ENCODE data around the gene GABRR2. TPM values are rescaled to one million over a fixed set of nuclear protein-coding genes. Genes with fewer than 3 reads are reported as not detected.
A peak's percentile ranks its signal among the peaks of the same experiment; 100 is the strongest.

The GABRR2 gene
- total and polyA plus RNA-seq, 7 experiments from 2014 or later: 0.40 to 1.9 (median 1.5) TPM; not detected in 2

- H3K36me3 ChIP-seq (ENCODE audit: control insufficient read depth in 2 of 3, insufficient read depth in 3 of 3, low read length in 3 of 3): peaks cover 0 to 7% (median 0%) of the 10 kb centered on the region in 3 experiments
- Mint-ChIP-seq H3K36me3 (peaks cover 0 to 24% (median 0%) of the 10 kb centered on the region in 5 donors), H3K4me3 (peak within 1 kb of the TSS; percentile 96 to 100 (median 98)), H3K4me1 (peaks cover 44 to 81% (median 72%) of the 10 kb centered on the region in 7 donors), H3K9me3 (no peaks in the 10 kb centered on the region), H3K27me3 (no peaks in the 10 kb centered on the region), H3K27ac (peak within 1 kb of the TSS; percentile 95 to 98 (median 97))
- POLR2A ChIA-PET: interaction anchor here (0.6 to 7.7 kb wide), 11 partner anchors 8 to 918 kb away, joined by 3 to 90 read pairs (median 3); partner anchors contain the start of genes PNRC1, RNGTT and RRAGD
- H3K27ac ChIP-seq (ENCODE audit: low read depth, low read length): peak within 1 kb of the TSS; percentile 88
- intact Hi-C loops (cut with micrococcal nuclease): loop anchor here (1.0 to 10.0 kb wide), 15 partner anchors 12 to 1948 kb away; partner anchors contain the start of genes LYRM2 (in 2 of the 2), PM20D2 (in 2 of the 2), RNGTT (in 2 of the 2) and AKIRIN2 (in 1 of the 2)
- CTCF ChIA-PET: interaction anchor here (1.4 to 3.9 kb wide), 4 partner anchors 10 to 273 kb away, joined by 4 to 16 read pairs (median 7); partner anchors contain the start of gene PNRC1
- H3K9me3 ChIP-seq (ENCODE audit: control insufficient read depth in 2 of 3, low read length in 3 of 3): no peaks in the 10 kb centered on the region
- no peaks in the 10 kb centered on the region for H3K27me3 ChIP-seq (ENCODE audit: control insufficient read depth in 2 of 2, insufficient read depth in 2 of 2, low read length in 2 of 2)
- ATAC-seq: peak; percentile 89
- peak within 1 kb of the TSS; percentile 67 for H3K4me3 ChIP-seq (ENCODE audit: low read length)
- peak; percentile 34 to 87 (median 61) for DNase-seq
- peaks cover 27 to 30% of the 10 kb centered on the region in 2 donors for H3K4me1 ChIP-seq (ENCODE audit: control insufficient read depth in 2 of 2, insufficient read depth in 2 of 2, low read length in 2 of 2)
Measured at GRCh38 chr6:89352278-89353117, 37.4 kb upstream of the GABRR2 start, which contains the start of gene UBE2J1. TSS of gene UBE2J1 (minus strand) at chr6:89352722. CDS start at chr6:89352569, 153 bp downstream.

GRCh38 chr6:89351671-89352277 lies 36.7 kb upstream of the GABRR2 start:
- ATAC-seq: no peak
- Mint-ChIP-seq H3K4me3 (peak overlapping the region; percentile 96 to 100 (median 98)), H3K9me3 (no peaks in the 10 kb centered on the region), H3K36me3 (peaks cover 0 to 24% (median 0%) of the 10 kb centered on the region in 5 donors), H3K27ac (peak overlapping the region; percentile 95 to 98 (median 97)), H3K27me3 (no peaks in the 10 kb centered on the region), H3K4me1 (peaks cover 40 to 78% (median 69%) of the 10 kb centered on the region in 7 donors)
- peaks cover 23 to 26% of the 10 kb centered on the region in 2 donors for H3K4me1 ChIP-seq (ENCODE audit: control insufficient read depth in 2 of 2, insufficient read depth in 2 of 2, low read length in 2 of 2)
- intact Hi-C loops (cut with micrococcal nuclease): loop anchor here (1.0 to 10.0 kb wide), 17 partner anchors 13 to 1947 kb away; partner anchors contain the start of genes CASP8AP2 (in 2 of the 2), PM20D2 (in 2 of the 2), RNGTT (in 2 of the 2) and AKIRIN2 (in 1 of the 2)
- H3K27me3 ChIP-seq (ENCODE audit: control insufficient read depth in 2 of 2, insufficient read depth in 2 of 2, low read length in 2 of 2): no peaks in the 10 kb centered on the region
- ChIA-PET CTCF (interaction anchor here (1.4 to 3.9 kb wide), 4 partner anchors 9 to 272 kb away, joined by 4 to 16 read pairs (median 7); partner anchors contain the start of gene PNRC1), POLR2A (interaction anchor here (1.1 to 7.7 kb wide), 8 partner anchors 9 to 389 kb away, joined by 3 to 90 read pairs (median 4); partner anchors contain the start of genes LYRM2, PNRC1, RNGTT and RRAGD)
- peak in 1 of 9 donors; percentile 23 for DNase-seq
- H3K9me3 ChIP-seq (ENCODE audit: control insufficient read depth in 2 of 3, low read length in 3 of 3): no peaks in the 10 kb centered on the region
- H3K4me3 ChIP-seq (ENCODE audit: low read length): peak overlapping the region; percentile 67
- H3K36me3 ChIP-seq (ENCODE audit: control insufficient read depth in 2 of 3, insufficient read depth in 3 of 3, low read length in 3 of 3): peaks cover 0 to 7% (median 0%) of the 10 kb centered on the region in 3 experiments
- H3K27ac ChIP-seq (ENCODE audit: low read depth, low read length): peak overlapping the region; percentile 88

GRCh38 chr6:89350281-89350966 lies 35.3 kb upstream of the GABRR2 start:
- Mint-ChIP-seq H3K4me3 (peak overlapping the region; percentile 96 to 100 (median 98)), H3K4me1 (peaks cover 46 to 78% (median 68%) of the 10 kb centered on the region in 7 donors), H3K27ac (peak overlapping the region; percentile 95 to 98 (median 97)), H3K27me3 (no peaks in the 10 kb centered on the region), H3K9me3 (no peaks in the 10 kb centered on the region), H3K36me3 (peaks cover 0 to 24% (median 3%) of the 10 kb centered on the region in 5 donors)
- H3K27ac ChIP-seq (ENCODE audit: low read depth, low read length): peak overlapping the region; percentile 49
- DNase-seq (peak in 4 of 9 donors; percentile 22 to 41 (median 30)), ATAC-seq (peak; percentile 43)
- ChIA-PET CTCF (interaction anchor here (0.8 to 3.9 kb wide), 4 partner anchors 8 to 367 kb away, joined by 3 to 16 read pairs (median 8); no protein-coding TSS in a partner anchor), POLR2A (interaction anchor here (0.6 to 7.7 kb wide), 9 partner anchors 10 to 1242 kb away, joined by 3 to 90 read pairs (median 4); partner anchors contain the start of genes LYRM2 and PNRC1)
- intact Hi-C loops (cut with micrococcal nuclease): loop anchor here (1.0 to 10.0 kb wide), 8 partner anchors 52 to 1946 kb away; partner anchors contain the start of genes CASP8AP2 (in 2 of the 2), AKIRIN2 (in 1 of the 2), CFAP206 (in 1 of the 2) and MAP3K7 (in 1 of the 2)
- H3K9me3 ChIP-seq (ENCODE audit: control insufficient read depth in 2 of 3, low read length in 3 of 3): no peaks in the 10 kb centered on the region
- H3K27me3 ChIP-seq (ENCODE audit: control insufficient read depth in 2 of 2, insufficient read depth in 2 of 2, low read length in 2 of 2): no peaks in the 10 kb centered on the region
- peak overlapping the region; percentile 42 for H3K4me3 ChIP-seq (ENCODE audit: low read length)
- peaks cover 15 to 23% of the 10 kb centered on the region in 2 donors for H3K4me1 ChIP-seq (ENCODE audit: control insufficient read depth in 2 of 2, insufficient read depth in 2 of 2, low read length in 2 of 2)
- H3K36me3 ChIP-seq (ENCODE audit: control insufficient read depth in 2 of 3, insufficient read depth in 3 of 3, low read length in 3 of 3): peaks cover 0 to 7% (median 0%) of the 10 kb centered on the region in 3 experiments

- ChIA-PET CTCF (no interaction called here), POLR2A (interaction anchor here (1.4 to 7.7 kb wide), 2 partner anchors 8 to 267 kb away, joined by 4 to 90 read pairs; partner anchors contain the start of gene PNRC1)
- intact Hi-C loops (cut with micrococcal nuclease): no loop called here
- Histone ChIP-seq H3K27ac (ENCODE audit: low read depth, low read length) (no peak overlapping the region), H3K4me3 (ENCODE audit: low read length) (no peak overlapping the region), H3K9me3 (ENCODE audit: control insufficient read depth in 2 of 3, low read length in 3 of 3) (no peaks in the 10 kb centered on the region), H3K27me3 (ENCODE audit: control insufficient read depth in 2 of 2, insufficient read depth in 2 of 2, low read length in 2 of 2) (no peaks in the 10 kb centered on the region), H3K4me1 (ENCODE audit: control insufficient read depth in 2 of 2, insufficient read depth in 2 of 2, low read length in 2 of 2) (peaks cover 15 to 19% of the 10 kb centered on the region in 2 donors), H3K36me3 (ENCODE audit: control insufficient read depth in 2 of 3, insufficient read depth in 3 of 3, low read length in 3 of 3) (peaks cover 0 to 7% (median 0%) of the 10 kb centered on the region in 3 experiments)
- peaks cover 44 to 77% (median 67%) of the 10 kb centered on the region in 7 donors for H3K4me1 Mint-ChIP-seq
- no peak for DNase-seq
- H3K36me3 Mint-ChIP-seq: peaks cover 0 to 23% (median 3%) of the 10 kb centered on the region in 5 donors
- peak overlapping the region in 1 of 10 donors; percentile 98 for H3K4me3 Mint-ChIP-seq
- no peaks in the 10 kb centered on the region for H3K9me3 Mint-ChIP-seq
- H3K27me3 Mint-ChIP-seq: no peaks in the 10 kb centered on the region
- H3K27ac Mint-ChIP-seq: peak overlapping the region in 8 of 9 donors; percentile 61 to 98 (median 97)
- ATAC-seq: no peak
Measured at GRCh38 chr6:89348372-89348771, 33.3 kb upstream of the GABRR2 start.

GRCh38 chr6:89347825-89348224 lies 32.7 kb upstream of the GABRR2 start:
- Mint-ChIP-seq H3K27ac (peak overlapping the region in 8 of 9 donors; percentile 61 to 98 (median 93)), H3K36me3 (peaks cover 0 to 23% (median 3%) of the 10 kb centered on the region in 5 donors), H3K9me3 (no peaks in the 10 kb centered on the region), H3K4me3 (no peak overlapping the region), H3K4me1 (peaks cover 42 to 75% (median 67%) of the 10 kb centered on the region in 7 donors), H3K27me3 (no peaks in the 10 kb centered on the region)
- Histone ChIP-seq H3K4me1 (ENCODE audit: control insufficient read depth in 2 of 2, insufficient read depth in 2 of 2, low read length in 2 of 2) (peaks cover 15 to 17% of the 10 kb centered on the region in 2 donors), H3K27me3 (ENCODE audit: control insufficient read depth in 2 of 2, insufficient read depth in 2 of 2, low read length in 2 of 2) (no peaks in the 10 kb centered on the region), H3K9me3 (ENCODE audit: control insufficient read depth in 2 of 3, low read length in 3 of 3) (no peaks in the 10 kb centered on the region), H3K4me3 (ENCODE audit: low read length) (no peak overlapping the region), H3K36me3 (ENCODE audit: control insufficient read depth in 2 of 3, insufficient read depth in 3 of 3, low read length in 3 of 3) (peaks cover 0 to 7% (median 0%) of the 10 kb centered on the region in 3 experiments), H3K27ac (ENCODE audit: low read depth, low read length) (peak overlapping the region; percentile 0)
- no peak for DNase-seq
- ATAC-seq: no peak
- intact Hi-C loops (cut with micrococcal nuclease): no loop called here
- ChIA-PET CTCF (interaction anchor here (1.0 to 1.3 kb wide), 4 partner anchors 19 to 365 kb away, joined by 3 to 5 read pairs (median 4); no protein-coding TSS in a partner anchor), POLR2A (interaction anchor here (0.6 to 7.7 kb wide), 4 partner anchors 9 to 968 kb away, joined by 3 to 90 read pairs (median 4); partner anchors contain the start of gene PNRC1)

Data from naive thymus-derived CD4-positive, alpha-beta T cell (primary cell).